SK-N-SH treated with all-trans-retinoic acid at 6 μM for 48 hours (cell line): Measurements from ENCODE around the gene DEPDC5.

Experiments
- ATAC-seq: fragments of 200-7000 bp; cut with Tn5 transposase; 3 replicates; pipeline ENCODE4 v1.9.1; 2020; ENCODE audit warnings: mild to moderate bottlenecking, moderate library complexity
- ARNTL ChIP-seq: fragments of 450-650 bp; formaldehyde crosslinking; IDR thresholded peaks from 2 replicates; pipeline ENCODE4 v1.5.0; 2020; ENCODE audit warnings: low read depth, mild to moderate bottlenecking, moderate library complexity, borderline replicate concordance
- BACH2 ChIP-seq: fragments of 250-450 bp; sonication (Bioruptor Pico); IDR thresholded peaks from 2 replicates; pipeline ENCODE4 v1.9.0; 2021; ENCODE audit warnings: mild to moderate bottlenecking, borderline replicate concordance
- CSDC2 ChIP-seq: fragments of 250-450 bp; sonication (Bioruptor Pico); IDR thresholded peaks from 2 replicates; pipeline ENCODE4 v1.5.0; 2020; ENCODE audit warnings: mild to moderate bottlenecking, moderate library complexity
- CSRNP3 ChIP-seq: fragments of 250-450 bp; sonication (Bioruptor Pico); IDR thresholded peaks from 2 replicates; pipeline ENCODE4 v1.5.1; 2021; ENCODE audit warnings: mild to moderate bottlenecking, moderate library complexity
- ESRRG ChIP-seq: fragments of 250-450 bp; sonication (Bioruptor Pico); IDR thresholded peaks from 2 replicates; pipeline ENCODE4 v1.6.1; 2021; ENCODE audit warnings: mild to moderate bottlenecking
- GLIS3 ChIP-seq: fragments of 250-450 bp; sonication (Bioruptor Pico); IDR thresholded peaks from 2 replicates; pipeline ENCODE4 v1.5.0; 2020; ENCODE audit warnings: mild to moderate bottlenecking, moderate library complexity
- ISL1 ChIP-seq: fragments of 250-450 bp; sonication (Bioruptor Pico); IDR thresholded peaks from 2 replicates; pipeline ENCODE4 v2.1.2; 2022; ENCODE audit warnings: mild to moderate bottlenecking, moderate library complexity
- OSR1 ChIP-seq: fragments of 250-450 bp; sonication (Bioruptor Pico); IDR thresholded peaks from 2 replicates; pipeline ENCODE4 v1.8.0; 2022; ENCODE audit warnings: moderate library complexity, mild to moderate bottlenecking, inconsistent platforms
- PPARA ChIP-seq: fragments of 250-450 bp; sonication (Bioruptor Pico); IDR thresholded peaks from 2 replicates; pipeline ENCODE4 v1.5.0; 2020; ENCODE audit warnings: mild to moderate bottlenecking, borderline replicate concordance
- RARB ChIP-seq: fragments of 250-450 bp; sonication (Bioruptor Pico); IDR thresholded peaks from 2 replicates; pipeline ENCODE4 v1.8.0; 2021; ENCODE audit warnings: mild to moderate bottlenecking, moderate library complexity
- SNAI2 ChIP-seq: fragments of 250-450 bp; sonication (Bioruptor Pico); IDR thresholded peaks from 2 replicates; pipeline ENCODE4 v1.5.0; 2020; ENCODE audit warnings: mild to moderate bottlenecking, moderate library complexity
- TCF4 ChIP-seq: fragments of 250-450 bp; sonication (Bioruptor Pico); IDR thresholded peaks from 2 replicates; pipeline ENCODE4 v1.8.0; 2021; ENCODE audit warnings: mild to moderate bottlenecking, moderate library complexity, borderline replicate concordance
- TOX ChIP-seq: fragments of 250-450 bp; sonication (Bioruptor Pico); IDR thresholded peaks from 2 replicates; pipeline ENCODE4 v1.8.0; 2021; ENCODE audit warnings: mild to moderate bottlenecking, moderate library complexity, borderline replicate concordance
- TSHZ2 ChIP-seq: fragments of 250-450 bp; sonication (Bioruptor Pico); IDR thresholded peaks from 2 replicates; pipeline ENCODE4 v1.5.0; 2020; ENCODE audit warnings: mild to moderate bottlenecking, moderate library complexity
- ZC3H10 ChIP-seq: fragments of 250-450 bp; sonication (Bioruptor Pico); IDR thresholded peaks from 2 replicates; pipeline ENCODE4 v1.5.1; 2021; ENCODE audit warnings: mild to moderate bottlenecking, moderate library complexity
- ZFP3 ChIP-seq: fragments of 250-450 bp; sonication (Bioruptor Pico); IDR thresholded peaks from 2 replicates; pipeline ENCODE4 v1.5.0; 2020; ENCODE audit warnings: mild to moderate bottlenecking, moderate library complexity
- ZFP30 ChIP-seq: fragments of 450-650 bp; formaldehyde crosslinking; IDR thresholded peaks from 2 replicates; pipeline ENCODE4 v1.5.0; 2022; ENCODE audit warnings: mild to moderate bottlenecking, moderate library complexity
- ZNF565 ChIP-seq: fragments of 450-650 bp; formaldehyde crosslinking; conservative IDR thresholded peaks from 2 replicates; pipeline ENCODE4 v1.5.0; 2020; ENCODE audit warnings: low read depth, mild to moderate bottlenecking, moderate library complexity
- ZNF8 ChIP-seq: fragments of 450-650 bp; formaldehyde crosslinking; IDR thresholded peaks from 2 replicates; pipeline ENCODE4 v1.5.0; 2020; ENCODE audit warnings: mild to moderate bottlenecking, moderate library complexity
- TF ChIP-seq, protein P1 (sequence below): fragments of 250-450 bp; sonication (Bioruptor Pico); IDR thresholded peaks from 2 replicates; pipeline ENCODE4 v1.8.0; 2020; ENCODE audit warnings: mild to moderate bottlenecking, moderate library complexity, borderline replicate concordance
- TF ChIP-seq, protein P2 (sequence below): fragments of 250-450 bp; sonication (Bioruptor Pico); IDR thresholded peaks from 2 replicates; pipeline ENCODE4 v1.8.0; 2021; ENCODE audit warnings: low read depth, mild to moderate bottlenecking, moderate library complexity, borderline replicate concordance
- TF ChIP-seq, protein P3 (sequence below): fragments of 250-450 bp; sonication (Bioruptor Pico); IDR thresholded peaks from 2 replicates; pipeline ENCODE4 v1.5.1; 2020; ENCODE audit warnings: low read depth, mild to moderate bottlenecking, moderate library complexity

DEPDC5 gene

GRCh38 chr22:31917227-31917921 lies 163.6 kb downstream of the DEPDC5 start:
- TF ChIP-seq TCF4 (CRISPR knock-in tag) (no peak), ZNF565 (CRISPR knock-in tag) (no peak), ZFP30 (no peak), BACH2 (CRISPR knock-in tag) (no peak), ISL1 (CRISPR knock-in tag) (no peak), SNAI2 (CRISPR knock-in tag) (no peak), ZNF8 (CRISPR knock-in tag) (no peak), GLIS3 (no peak), TOX (CRISPR knock-in tag) (no peak), RARB (no peak), ARNTL (no peak), OSR1 (CRISPR knock-in tag) (no peak), CSRNP3 (CRISPR knock-in tag) (no peak), TSHZ2 (CRISPR knock-in tag) (no peak), ZC3H10 (no peak), ESRRG (CRISPR knock-in tag) (no peak), PPARA (CRISPR knock-in tag) (no peak)
- TF ChIP-seq, protein P1, sequence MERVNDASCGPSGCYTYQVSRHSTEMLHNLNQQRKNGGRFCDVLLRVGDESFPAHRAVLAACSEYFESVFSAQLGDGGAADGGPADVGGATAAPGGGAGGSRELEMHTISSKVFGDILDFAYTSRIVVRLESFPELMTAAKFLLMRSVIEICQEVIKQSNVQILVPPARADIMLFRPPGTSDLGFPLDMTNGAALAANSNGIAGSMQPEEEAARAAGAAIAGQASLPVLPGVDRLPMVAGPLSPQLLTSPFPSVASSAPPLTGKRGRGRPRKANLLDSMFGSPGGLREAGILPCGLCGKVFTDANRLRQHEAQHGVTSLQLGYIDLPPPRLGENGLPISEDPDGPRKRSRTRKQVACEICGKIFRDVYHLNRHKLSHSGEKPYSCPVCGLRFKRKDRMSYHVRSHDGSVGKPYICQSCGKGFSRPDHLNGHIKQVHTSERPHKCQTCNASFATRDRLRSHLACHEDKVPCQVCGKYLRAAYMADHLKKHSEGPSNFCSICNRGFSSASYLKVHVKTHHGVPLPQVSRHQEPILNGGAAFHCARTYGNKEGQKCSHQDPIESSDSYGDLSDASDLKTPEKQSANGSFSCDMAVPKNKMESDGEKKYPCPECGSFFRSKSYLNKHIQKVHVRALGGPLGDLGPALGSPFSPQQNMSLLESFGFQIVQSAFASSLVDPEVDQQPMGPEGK (CRISPR knock-in tag) = no peak
- TF ChIP-seq, protein P2, sequence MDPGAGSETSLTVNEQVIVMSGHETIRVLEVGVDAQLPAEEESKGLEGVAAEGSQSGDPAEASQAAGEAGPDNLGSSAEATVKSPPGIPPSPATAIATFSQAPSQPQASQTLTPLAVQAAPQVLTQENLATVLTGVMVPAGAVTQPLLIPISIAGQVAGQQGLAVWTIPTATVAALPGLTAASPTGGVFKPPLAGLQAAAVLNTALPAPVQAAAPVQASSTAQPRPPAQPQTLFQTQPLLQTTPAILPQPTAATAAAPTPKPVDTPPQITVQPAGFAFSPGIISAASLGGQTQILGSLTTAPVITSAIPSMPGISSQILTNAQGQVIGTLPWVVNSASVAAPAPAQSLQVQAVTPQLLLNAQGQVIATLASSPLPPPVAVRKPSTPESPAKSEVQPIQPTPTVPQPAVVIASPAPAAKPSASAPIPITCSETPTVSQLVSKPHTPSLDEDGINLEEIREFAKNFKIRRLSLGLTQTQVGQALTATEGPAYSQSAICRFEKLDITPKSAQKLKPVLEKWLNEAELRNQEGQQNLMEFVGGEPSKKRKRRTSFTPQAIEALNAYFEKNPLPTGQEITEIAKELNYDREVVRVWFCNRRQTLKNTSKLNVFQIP (CRISPR knock-in tag) = no peak
- TF ChIP-seq, protein P3, sequence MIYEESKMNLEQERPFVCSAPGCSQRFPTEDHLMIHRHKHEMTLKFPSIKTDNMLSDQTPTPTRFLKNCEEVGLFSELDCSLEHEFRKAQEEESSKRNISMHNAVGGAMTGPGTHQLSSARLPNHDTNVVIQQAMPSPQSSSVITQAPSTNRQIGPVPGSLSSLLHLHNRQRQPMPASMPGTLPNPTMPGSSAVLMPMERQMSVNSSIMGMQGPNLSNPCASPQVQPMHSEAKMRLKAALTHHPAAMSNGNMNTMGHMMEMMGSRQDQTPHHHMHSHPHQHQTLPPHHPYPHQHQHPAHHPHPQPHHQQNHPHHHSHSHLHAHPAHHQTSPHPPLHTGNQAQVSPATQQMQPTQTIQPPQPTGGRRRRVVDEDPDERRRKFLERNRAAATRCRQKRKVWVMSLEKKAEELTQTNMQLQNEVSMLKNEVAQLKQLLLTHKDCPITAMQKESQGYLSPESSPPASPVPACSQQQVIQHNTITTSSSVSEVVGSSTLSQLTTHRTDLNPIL (CRISPR knock-in tag) = no peak

GRCh38 chr22:31919730-31920129 lies 165.9 kb downstream of the DEPDC5 start:
- TF ChIP-seq OSR1 (CRISPR knock-in tag) = no peak
- TF ChIP-seq, protein P3 (CRISPR knock-in tag) = no peak
- no peak for TF ChIP-seq ARNTL
- no peak for TF ChIP-seq ZFP30
- no peak for TF ChIP-seq TCF4 (CRISPR knock-in tag)
- no peak for TF ChIP-seq CSDC2 (CRISPR knock-in tag)
- TF ChIP-seq ESRRG (CRISPR knock-in tag) = no peak
- TF ChIP-seq ZNF8 (CRISPR knock-in tag) = no peak
- no peak for TF ChIP-seq ZNF565 (CRISPR knock-in tag)
- no peak for TF ChIP-seq ZFP3 (CRISPR knock-in tag)
- no peak for TF ChIP-seq ZC3H10
- no peak for TF ChIP-seq PPARA (CRISPR knock-in tag)
- TF ChIP-seq, protein P2 (CRISPR knock-in tag) = no peak
- TF ChIP-seq TOX (CRISPR knock-in tag) = no peak
- no peak for TF ChIP-seq ISL1 (CRISPR knock-in tag)
- no peak for TF ChIP-seq BACH2 (CRISPR knock-in tag)
- no peak for TF ChIP-seq SNAI2 (CRISPR knock-in tag)
- TF ChIP-seq RARB = no peak
- TF ChIP-seq, protein P1 (CRISPR knock-in tag) = no peak

More at GRCh38 chr22:31917227-31917921, 163.6 kb downstream of the DEPDC5 start:
- no peak for ATAC-seq

More at GRCh38 chr22:31919730-31920129, 165.9 kb downstream of the DEPDC5 start:
- no peak for ATAC-seq
